MM.1S (cell line): ENCODE results near the gene KLC1.

Experiments used
- CTCF ChIP-seq: fragments of 300-600 bp; sonication (generic); IDR thresholded peaks from 2 replicates; pipeline ENCODE4 v1.5.1; 2016; ENCODE audit warnings: antibody characterized with exemption, low read length, mixed read lengths
- EZH2 ChIP-seq: fragments of 300-600 bp; sonication (generic); optimal IDR thresholded peaks from 2 replicates; pipeline ENCODE3; 2017; ENCODE audit warnings: low read depth, mild to moderate bottlenecking, antibody characterized with exemption, low read length, mixed read lengths

- TF ChIP-seq CTCF (no peak), EZH2 (no peak)
Measured at GRCh38 chr14:103742499-103743255, 113.7 kb downstream of the KLC1 start.
